Measurements from ENCODE around the gene OR10A4. TPM values are rescaled to one million over a fixed set of nuclear protein-coding genes. Genes with fewer than 3 reads are reported as not detected.
"Not testable (repeated sequence)": the region's sequence is repeated elsewhere in the genome, so short reads cannot be mapped to it uniquely, and the experiment has no call there.

OR10A4 gene
- total RNA-seq, 1 donor, result not detected

GRCh38 chr11:6892400-6892799 lies 16.0 kb downstream of the OR10A4 start, which contains the start of gene OR2D2:
Gene OR2D2 (minus strand): TSS chr11:6892500. CDS start chr11:6892500, 0 bp downstream.
- no peak within 1 kb of the TSS for H3K4me3 ChIP-seq (ENCODE audit: low read depth, low read length)
- TF ChIP-seq CTCF (IDR thresholded peaks at IDR 0.05; ENCODE audit: insufficient read depth, low read depth, low read length), result no peak
- DNase-seq (ENCODE audit: low read depth), result no peak

- no peak for DNase-seq (ENCODE audit: low read depth)
- TF ChIP-seq CTCF (IDR thresholded peaks at IDR 0.05; ENCODE audit: insufficient read depth, low read depth, low read length), result no peak
- no peak overlapping the region for H3K4me3 ChIP-seq (ENCODE audit: low read depth, low read length)
These were observed 17.7 kb downstream of the OR10A4 start for GRCh38 chr11:6894097-6894496.

GRCh38 chr11:6895010-6895409 lies 18.6 kb downstream of the OR10A4 start:
- DNase-seq (ENCODE audit: low read depth), result no peak
- TF ChIP-seq CTCF (IDR thresholded peaks at IDR 0.05; ENCODE audit: insufficient read depth, low read depth, low read length), result no peak
- H3K4me3 ChIP-seq (ENCODE audit: low read depth, low read length), result no peak overlapping the region

- no peak for TF ChIP-seq CTCF (IDR thresholded peaks at IDR 0.05; ENCODE audit: insufficient read depth, low read depth, low read length)
- no peak for DNase-seq (ENCODE audit: low read depth)
- H3K4me3 ChIP-seq (ENCODE audit: low read depth, low read length), result no peak overlapping the region
These were observed 22.5 kb downstream of the OR10A4 start for GRCh38 chr11:6898911-6899310.

- DNase-seq (ENCODE audit: low read depth), result no peak
- H3K4me3 ChIP-seq (ENCODE audit: low read depth, low read length), result no peak overlapping the region
- TF ChIP-seq CTCF (IDR thresholded peaks at IDR 0.05; ENCODE audit: insufficient read depth, low read depth, low read length), result no peak
These were observed 24.0 kb downstream of the OR10A4 start for GRCh38 chr11:6900327-6900999.

- DNase-seq (ENCODE audit: low read depth); H3K4me3 ChIP-seq (ENCODE audit: low read depth, low read length): not testable (repeated sequence)
These were observed 28.4 kb downstream of the OR10A4 start for GRCh38 chr11:6904804-6905203.

- no peak for TF ChIP-seq CTCF (IDR thresholded peaks at IDR 0.05; ENCODE audit: insufficient read depth, low read depth, low read length)
- no peak overlapping the region for H3K4me3 ChIP-seq (ENCODE audit: low read depth, low read length)
- DNase-seq (ENCODE audit: low read depth), result no peak
These were observed 35.0 kb downstream of the OR10A4 start for GRCh38 chr11:6911378-6911777.

Data from fibroblast of villous mesenchyme (primary cell).